Muscle of leg (tissue), 11 donors: ENCODE measurements around the gene TMEM182. TPM values are rescaled to one million over a fixed set of nuclear protein-coding genes. Genes with fewer than 3 reads are reported as not detected.
A peak's percentile ranks its signal among the peaks of the same experiment; 100 is the strongest.

Experiments
- DNase-seq: peaks from one replicate; pipeline ENCODE4 v3.0.0; 2013
- H3K27ac ChIP-seq: one replicate; pipeline ENCODE4 v1.5.1; 2013; ENCODE audit warnings: mild to moderate bottlenecking, low read length, control low read depth
- H3K27me3 ChIP-seq: one replicate; pipeline ENCODE4 v1.6.1; 2013; ENCODE audit warnings: low read length; ENCODE audit not compliant: control insufficient read depth, insufficient read depth
- H3K36me3 ChIP-seq: one replicate; pipeline ENCODE4 v1.6.1; 2013; ENCODE audit warnings: low read length; ENCODE audit not compliant: control insufficient read depth, insufficient read depth
- H3K4me1 ChIP-seq: one replicate; pipeline ENCODE4 v1.6.1; 2013; ENCODE audit warnings: low read length; ENCODE audit not compliant: control insufficient read depth, insufficient read depth
- H3K4me3 ChIP-seq: one replicate; pipeline ENCODE4 v1.5.1; 2013; ENCODE audit warnings: low read length, control low read depth
- H3K9me3 ChIP-seq: replicated peaks from 2 replicates; pipeline ENCODE4 v1.6.1; 2013; ENCODE audit warnings: low read depth, low read length; ENCODE audit not compliant: control insufficient read depth
- whole genome bisulfite sequencing: methylation state at CpG from one replicate; pipeline ENCODE4 v1.1.5; 2013; ENCODE audit warnings: missing lambda C conversion rate; ENCODE audit not compliant: insufficient coverage; 5-methylcytosine and 5-hydroxymethylcytosine counted together
- polyA plus RNA-seq, 8 donors: library from polyadenylated mRNA; unstranded; fragments of 120-200 nt; gene quantifications; one replicate each; pipeline versions ENCODE4 v1.2.1 to v1.2.3, GENCODE V29; 2013; ENCODE audit warnings: inconsistent platforms in 1 of 8, low replicate concordance in 1 of 8; ENCODE audit not compliant: insufficient read length in 8 of 8, insufficient read depth in 1 of 8
- total RNA-seq: library from RNA; stranded (reverse); fragments of 120-200 nt; gene quantifications from one replicate; pipeline ENCODE4 v1.2.4, GENCODE V29; 2013

TMEM182 gene
- total and polyA plus RNA-seq, 9 donors: 90.4 to 171 (median 111) TPM

- no peaks in the 10 kb centered on the region for H3K27me3 ChIP-seq
- H3K4me1 ChIP-seq: peaks cover 7% of the 10 kb centered on the region
- H3K9me3 ChIP-seq: no peaks in the 10 kb centered on the region
- H3K4me3 ChIP-seq: peak overlapping the region; percentile 15
- WGBS: 0% methylated on average over 7 of the region's 12 CpGs
- no peaks in the 10 kb centered on the region for H3K36me3 ChIP-seq
- DNase-seq: peak; percentile 82
- H3K27ac ChIP-seq: no peak overlapping the region
Observed at GRCh38 chr2:102848366-102848839, 86.6 kb downstream of the TMEM182 start.

GRCh38 chr2:102850888-102851287 is 89.1 kb downstream of the TMEM182 start:
- no peaks in the 10 kb centered on the region for H3K9me3 ChIP-seq
- H3K4me1 ChIP-seq: peaks cover 7% of the 10 kb centered on the region
- H3K27me3 ChIP-seq: no peaks in the 10 kb centered on the region
- no peak for DNase-seq
- no peak overlapping the region for H3K4me3 ChIP-seq
- no peak overlapping the region for H3K27ac ChIP-seq
- H3K36me3 ChIP-seq: no peaks in the 10 kb centered on the region
- 52% methylated on average over 3 of the region's 6 CpGs for WGBS

- no CpG with 5 or more reads among the region's 3 CpGs for WGBS
- Histone ChIP-seq H3K27ac (no peak overlapping the region), H3K4me3 (no peak overlapping the region)
Observed at GRCh38 chr2:102852867-102853266, 91.0 kb downstream of the TMEM182 start.

More at GRCh38 chr2:102852867-102853266, 91.0 kb downstream of the TMEM182 start:
- no peaks in the 10 kb centered on the region for H3K36me3 ChIP-seq
- peaks cover 7% of the 10 kb centered on the region for H3K4me1 ChIP-seq
- no peaks in the 10 kb centered on the region for H3K27me3 ChIP-seq
- DNase-seq: no peak
- no peaks in the 10 kb centered on the region for H3K9me3 ChIP-seq

Other genes with a start within 250 kb of the TMEM182 start
- 2.7 TPM for gene SLC9A2, start 142.5 kb upstream of the TMEM182 start, total RNA-seq
- 1 to 10 TPM in 5 of 8 donors, under 1 TPM in 3; 0.34 to 2.9 (median 1.1) TPM for gene SLC9A2, start 142.5 kb upstream of the TMEM182 start, polyA plus RNA-seq